SU-DHL-6 (cell line): ENCODE results near the gene MMAA.

Source experiments
- H2AFZ ChIP-seq: fragments of 200-600 bp; sonication (generic); 2 replicates; pipeline ENCODE4 v1.6.1; 2014; ENCODE audit warnings: low read depth, mild to moderate bottlenecking, moderate library complexity, mixed read lengths, antibody characterized with exemption, low read length; ENCODE audit not compliant: severe bottlenecking
- H3F3A ChIP-seq: fragments of 200-600 bp; shearing (Covaris generic); 2 replicates; pipeline ENCODE4 v1.6.0; 2016; ENCODE audit warnings: antibody characterized with exemption, mild to moderate bottlenecking; ENCODE audit not compliant: insufficient read depth
- H3K27ac ChIP-seq: fragments of 200-600 bp; sonication (generic); 2 replicates; pipeline ENCODE4 v1.5.1; 2016; ENCODE audit warnings: low read depth, mild to moderate bottlenecking, low read length, moderate library complexity, mixed read lengths
- H3K27me3 ChIP-seq: fragments of 200-600 bp; sonication (generic), shearing (Covaris generic); 2 replicates; pipeline ENCODE4 v1.6.0; 2014; ENCODE audit warnings: mild to moderate bottlenecking, low read length
- H3K36me3 ChIP-seq: fragments of 200-600 bp; sonication (generic); 2 replicates; pipeline ENCODE4 v1.6.1; 2014; ENCODE audit warnings: mild to moderate bottlenecking, low read length, mixed read lengths
- H3K4me2 ChIP-seq: fragments of 300-600, 200-600 bp; shearing (Covaris generic), sonication (generic); 2 replicates; pipeline ENCODE4 v1.6.0; 2014; ENCODE audit warnings: low read length, low read depth, mild to moderate bottlenecking; ENCODE audit not compliant: poor library complexity, severe bottlenecking
- H3K4me3 ChIP-seq: fragments of 200-600 bp; sonication (generic); 2 replicates; pipeline ENCODE4 v1.5.1; 2014; ENCODE audit warnings: antibody characterized with exemption, low read length, mild to moderate bottlenecking, mixed read lengths; ENCODE audit not compliant: insufficient read depth, poor library complexity, severe bottlenecking
- H3K79me2 ChIP-seq: fragments of 200-600 bp; sonication (generic); 2 replicates; pipeline ENCODE4 v1.6.1; 2014; ENCODE audit warnings: mild to moderate bottlenecking, low read length, moderate library complexity; ENCODE audit not compliant: insufficient read depth
- H3K9ac ChIP-seq: fragments of 200-600 bp; sonication (generic); 2 replicates; pipeline ENCODE4 v1.7.0; 2014; ENCODE audit warnings: mild to moderate bottlenecking, low read length
- H3K9me2 ChIP-seq: fragments of 200-600 bp; sonication (generic); replicated peaks from 2 replicates; pipeline ENCODE4 v1.6.1; 2014; ENCODE audit warnings: low read length; ENCODE audit not compliant: insufficient read depth
- H3K9me3 ChIP-seq: fragments of 200-600 bp; sonication (generic); 2 replicates; pipeline ENCODE4 v1.6.1; 2014; ENCODE audit warnings: low read length, mixed read lengths; ENCODE audit not compliant: insufficient read depth
- H4K20me1 ChIP-seq: fragments of 200-600 bp; sonication (generic); 2 replicates; pipeline ENCODE4 v1.6.1; 2014; ENCODE audit warnings: low read depth, mild to moderate bottlenecking, antibody characterized with exemption, low read length, moderate library complexity, mixed read lengths
- CTCF ChIP-seq: fragments of 200-600 bp; sonication (generic); IDR thresholded peaks from one replicate; pipeline ENCODE4 v1.5.1; 2017; ENCODE audit warnings: antibody characterized with exemption, mild to moderate bottlenecking, low read length, moderate library complexity; ENCODE audit not compliant: insufficient read depth, poor library complexity, severe bottlenecking
- EZH2phosphoT487 ChIP-seq: fragments of 200-600 bp; sonication (generic), shearing (Covaris generic); conservative IDR thresholded peaks from 2 replicates; pipeline ENCODE4 v1.6.1; 2018; ENCODE audit warnings: mild to moderate bottlenecking, antibody characterized with exemption, low read length, moderate library complexity, mixed read lengths

MMAA gene

DNA sequence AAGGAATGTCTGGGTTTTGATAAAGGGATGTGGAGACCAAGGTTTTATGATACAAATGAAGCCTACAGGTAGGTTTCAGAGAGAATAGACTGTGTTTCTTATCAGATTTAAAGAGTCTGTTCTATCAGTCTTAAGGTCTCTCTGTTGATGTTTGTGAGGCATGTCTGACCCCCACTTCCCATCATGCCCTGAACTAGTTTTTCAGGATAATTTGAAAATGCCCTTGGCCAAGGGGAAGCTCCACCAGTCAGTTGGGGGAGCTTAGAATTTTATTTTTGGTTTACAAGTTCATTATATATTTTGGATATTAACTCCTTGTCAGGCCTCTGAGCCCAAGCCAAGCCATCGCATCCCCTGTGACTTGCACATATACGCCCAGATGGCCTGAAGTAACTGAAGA is 79.3 kb downstream of the MMAA start:
- no peak for TF ChIP-seq EZH2phosphoT487
- TF ChIP-seq CTCF: no peak
- no peaks in the 10 kb centered on the region for H3K79me2 ChIP-seq
- no peaks in the 10 kb centered on the region for H3K9me3 ChIP-seq
- H3K9ac ChIP-seq: no peak overlapping the region
- H3K27ac ChIP-seq: no peak overlapping the region
- H4K20me1 ChIP-seq: no peaks in the 10 kb centered on the region
- H3F3A ChIP-seq: no peaks in the 10 kb centered on the region
- H3K4me3 ChIP-seq: no peak overlapping the region
- H3K4me2 ChIP-seq: no peak overlapping the region
- H3K27me3 ChIP-seq: no peaks in the 10 kb centered on the region
- H3K9me2 ChIP-seq: no peaks in the 10 kb centered on the region
- H3K36me3 ChIP-seq: no peaks in the 10 kb centered on the region
- H2AFZ ChIP-seq: no peak overlapping the region

GRCh38 chr4:145703850-145704497 is 84.8 kb downstream of the MMAA start:
- no peaks in the 10 kb centered on the region for H3K27me3 ChIP-seq
- H3K4me3 ChIP-seq: no peak overlapping the region
- H3K9me2 ChIP-seq: no peaks in the 10 kb centered on the region
- no peak overlapping the region for H3K27ac ChIP-seq
- no peaks in the 10 kb centered on the region for H3K36me3 ChIP-seq
- TF ChIP-seq EZH2phosphoT487 (no peak), CTCF (no peak)
- no peak overlapping the region for H2AFZ ChIP-seq
- H3K9me3 ChIP-seq: no peaks in the 10 kb centered on the region
- no peaks in the 10 kb centered on the region for H4K20me1 ChIP-seq
- H3F3A ChIP-seq: no peaks in the 10 kb centered on the region
- no peak overlapping the region for H3K9ac ChIP-seq
- H3K4me2 ChIP-seq: no peak overlapping the region
- no peaks in the 10 kb centered on the region for H3K79me2 ChIP-seq

DNA sequence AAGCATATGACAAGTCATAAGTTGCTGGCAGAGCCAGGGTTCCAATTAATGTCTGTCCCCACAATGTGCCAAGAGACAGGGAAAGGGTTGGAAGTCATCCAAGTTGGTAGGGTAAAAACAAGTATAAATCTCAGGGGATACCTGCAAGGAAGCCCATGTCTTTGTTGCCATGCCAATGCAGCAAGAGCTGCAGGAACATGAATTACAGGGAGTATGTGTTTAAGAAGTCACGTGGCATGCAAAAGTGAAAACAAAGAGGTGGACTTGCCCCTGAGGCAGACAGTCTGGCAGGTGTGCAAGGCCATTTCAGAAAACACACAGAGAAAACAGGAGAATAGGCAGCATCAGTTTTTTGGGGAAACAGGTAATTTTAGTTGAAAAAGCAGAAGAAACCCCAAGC is 90.2 kb downstream of the MMAA start:
- H3K4me2 ChIP-seq: no peak overlapping the region
- no peak overlapping the region for H2AFZ ChIP-seq
- H3K9me2 ChIP-seq: no peaks in the 10 kb centered on the region

More for the DNA sequence above, 90.2 kb downstream of the MMAA start:
- no peak for TF ChIP-seq CTCF
- TF ChIP-seq EZH2phosphoT487: no peak
- H3F3A ChIP-seq: no peaks in the 10 kb centered on the region
- no peaks in the 10 kb centered on the region for H3K36me3 ChIP-seq
- H3K27me3 ChIP-seq: no peaks in the 10 kb centered on the region
- H3K27ac ChIP-seq: no peak overlapping the region
- H3K79me2 ChIP-seq: no peaks in the 10 kb centered on the region
- no peaks in the 10 kb centered on the region for H3K9me3 ChIP-seq
- no peak overlapping the region for H3K9ac ChIP-seq
- H4K20me1 ChIP-seq: no peaks in the 10 kb centered on the region
- H3K4me3 ChIP-seq: no peak overlapping the region
